ENCODE results near the gene TMEM109. TPM values are rescaled to one million over a fixed set of nuclear protein-coding genes. Genes with fewer than 3 reads are reported as not detected.
A peak's percentile ranks its signal among the peaks of the same experiment; 100 is the strongest.

Gene TMEM109
- total and polyA plus RNA-seq, 2 donors, result 18.7 to 58.1 TPM

DNA sequence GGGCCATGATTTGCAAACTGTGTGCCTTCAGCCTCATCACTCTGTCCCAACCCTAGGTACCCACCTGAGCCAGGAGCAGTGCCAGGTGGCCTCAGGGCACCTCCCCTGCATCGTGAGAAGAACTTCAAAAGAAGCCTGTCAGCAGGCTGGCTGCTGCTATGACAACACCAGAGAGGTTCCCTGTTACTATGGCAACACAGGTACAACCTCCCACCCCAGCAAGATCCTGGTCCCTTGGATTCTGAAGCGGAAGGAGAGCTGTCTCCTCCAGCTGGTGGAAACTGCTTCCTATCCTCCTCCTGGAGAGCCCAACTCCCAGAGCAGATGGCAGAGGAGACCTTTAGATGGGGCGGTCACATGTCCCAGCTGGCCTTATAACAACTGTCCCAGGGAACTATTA, 43.7 kb upstream of the TMEM109 start:
- H3K27me3 ChIP-seq (ENCODE audit: control insufficient read depth in 2 of 2, insufficient read depth in 1 of 2, low read length in 1 of 2), result no peaks in the 10 kb centered on the region
- peak overlapping the region in 1 of 2 donors; percentile 97 for H3K27ac ChIP-seq (ENCODE audit: low read depth in 1 of 2, low read length in 1 of 2)
- H3K36me3 ChIP-seq (ENCODE audit: control insufficient read depth in 2 of 2, insufficient read depth in 2 of 2, low read length in 1 of 2), result peaks cover 3 to 4% of the 10 kb centered on the region in 2 donors
- DNase-seq (ENCODE audit: low read depth in 6 of 9, low spot score in 9 of 9), result peak in 4 of 9 donors; percentile 48 to 79 (median 64)
- H3K4me1 ChIP-seq (ENCODE audit: control insufficient read depth in 2 of 2, insufficient read depth in 2 of 2, low read length in 2 of 2), result peaks cover 74 to 92% of the 10 kb centered on the region in 2 donors
- peaks cover 0 to 6% of the 10 kb centered on the region in 2 donors for H3K9me3 ChIP-seq (ENCODE audit: control insufficient read depth in 2 of 2, insufficient read depth in 1 of 2, low read length in 1 of 2)
- 63% methylated on average over 3 of the region's 3 CpGs for WGBS
- no peak overlapping the region for H3K4me3 ChIP-seq (ENCODE audit: low read length in 2 of 2)

GRCh38 chr11:60870733-60871377, 43.1 kb upstream of the TMEM109 start:
- peak in 4 of 9 donors; percentile 46 to 80 (median 57) for DNase-seq (ENCODE audit: low read depth in 6 of 9, low spot score in 9 of 9)

GRCh38 chr11:60871378-60872061, 42.4 kb upstream of the TMEM109 start:
- Histone ChIP-seq H3K27me3 (ENCODE audit: control insufficient read depth in 2 of 2, insufficient read depth in 1 of 2, low read length in 1 of 2) (no peaks in the 10 kb centered on the region), H3K36me3 (ENCODE audit: control insufficient read depth in 2 of 2, insufficient read depth in 2 of 2, low read length in 1 of 2) (peaks cover 4% of the 10 kb centered on the region in 2 donors), H3K4me1 (ENCODE audit: control insufficient read depth in 2 of 2, insufficient read depth in 2 of 2, low read length in 2 of 2) (peaks cover 83 to 99% of the 10 kb centered on the region in 2 donors), H3K27ac (ENCODE audit: low read depth in 1 of 2, low read length in 1 of 2) (peak overlapping the region; percentile 92 to 97), H3K9me3 (ENCODE audit: control insufficient read depth in 2 of 2, insufficient read depth in 1 of 2, low read length in 1 of 2) (peaks cover 0 to 6% of the 10 kb centered on the region in 2 donors), H3K4me3 (ENCODE audit: low read length in 2 of 2) (peak overlapping the region in 1 of 2 donors; percentile 4)
- peak in 5 of 9 donors; percentile 53 to 87 (median 63) for DNase-seq (ENCODE audit: low read depth in 6 of 9, low spot score in 9 of 9)
- 28% methylated on average over 7 of the region's 7 CpGs for WGBS

More at GRCh38 chr11:60870733-60871377, 43.1 kb upstream of the TMEM109 start:
- Histone ChIP-seq H3K4me1 (ENCODE audit: control insufficient read depth in 2 of 2, insufficient read depth in 2 of 2, low read length in 2 of 2) (peaks cover 78 to 95% of the 10 kb centered on the region in 2 donors), H3K4me3 (ENCODE audit: low read length in 2 of 2) (peak overlapping the region in 1 of 2 donors; percentile 4), H3K36me3 (ENCODE audit: control insufficient read depth in 2 of 2, insufficient read depth in 2 of 2, low read length in 1 of 2) (peaks cover 4% of the 10 kb centered on the region in 2 donors), H3K9me3 (ENCODE audit: control insufficient read depth in 2 of 2, insufficient read depth in 1 of 2, low read length in 1 of 2) (peaks cover 0 to 6% of the 10 kb centered on the region in 2 donors), H3K27ac (ENCODE audit: low read depth in 1 of 2, low read length in 1 of 2) (peak overlapping the region; percentile 92 to 97), H3K27me3 (ENCODE audit: control insufficient read depth in 2 of 2, insufficient read depth in 1 of 2, low read length in 1 of 2) (no peaks in the 10 kb centered on the region)
- 32% methylated on average over 13 of the region's 13 CpGs for WGBS

DNA sequence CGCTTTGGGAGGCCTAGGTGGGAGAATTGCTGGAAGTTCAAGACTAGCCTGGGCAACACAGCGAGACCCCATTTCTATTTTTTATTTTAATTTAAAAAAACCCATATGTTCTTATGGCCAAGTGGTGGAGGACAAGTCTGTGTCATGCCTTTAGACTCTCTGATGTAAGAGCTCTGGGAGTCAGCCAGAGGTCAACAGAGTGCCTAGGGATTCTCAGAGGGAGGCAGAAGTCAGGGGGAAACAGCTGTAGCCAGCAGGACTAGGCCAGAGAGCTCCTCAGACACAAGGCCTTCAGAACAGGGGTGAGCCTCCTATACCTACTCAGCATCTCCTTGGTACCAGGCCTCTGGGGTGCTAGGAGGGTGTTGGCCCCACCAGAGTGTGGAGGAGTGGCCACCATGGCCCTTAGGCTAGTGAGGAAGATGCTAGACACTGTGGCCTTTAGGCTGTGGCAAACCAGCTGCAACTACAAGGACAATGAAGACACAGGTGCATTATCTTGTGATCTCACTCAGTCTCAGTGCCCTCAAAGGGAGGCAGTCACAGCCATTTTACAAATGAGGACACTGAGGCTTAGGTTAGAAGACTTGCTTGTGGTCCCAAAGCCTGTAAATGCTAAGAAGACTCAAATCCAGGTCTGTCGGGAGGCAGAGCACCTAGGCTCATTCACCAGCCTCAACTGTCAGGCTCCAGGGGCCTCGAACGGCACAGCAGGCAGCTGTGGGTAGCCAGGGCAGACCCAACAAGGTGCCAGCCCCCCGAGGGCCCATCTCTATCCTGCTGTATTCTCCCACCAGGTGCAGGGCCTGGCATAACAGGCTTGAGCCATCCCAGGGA, 41.6 kb upstream of the TMEM109 start:
- DNase-seq (ENCODE audit: low read depth in 6 of 9, low spot score in 9 of 9), result peak in 5 of 9 donors; percentile 55 to 84 (median 66)
- no peaks in the 10 kb centered on the region for H3K27me3 ChIP-seq (ENCODE audit: control insufficient read depth in 2 of 2, insufficient read depth in 1 of 2, low read length in 1 of 2)
- H3K36me3 ChIP-seq (ENCODE audit: control insufficient read depth in 2 of 2, insufficient read depth in 2 of 2, low read length in 1 of 2), result peaks cover 4% of the 10 kb centered on the region in 2 donors
- no peak overlapping the region for H3K4me3 ChIP-seq (ENCODE audit: low read length in 2 of 2)
- H3K27ac ChIP-seq (ENCODE audit: low read depth in 1 of 2, low read length in 1 of 2), result peak overlapping the region; percentile 93 to 97
- 38% methylated on average over 6 of the region's 6 CpGs for WGBS
- H3K9me3 ChIP-seq (ENCODE audit: control insufficient read depth in 2 of 2, insufficient read depth in 1 of 2, low read length in 1 of 2), result peaks cover 0 to 6% of the 10 kb centered on the region in 2 donors
- peaks cover 76 to 93% of the 10 kb centered on the region in 2 donors for H3K4me1 ChIP-seq (ENCODE audit: control insufficient read depth in 2 of 2, insufficient read depth in 2 of 2, low read length in 2 of 2)

GRCh38 chr11:60872961-60873524, 40.9 kb upstream of the TMEM109 start:
- Histone ChIP-seq H3K27ac (ENCODE audit: low read depth in 1 of 2, low read length in 1 of 2) (peak overlapping the region; percentile 93 to 97), H3K27me3 (ENCODE audit: control insufficient read depth in 2 of 2, insufficient read depth in 1 of 2, low read length in 1 of 2) (no peaks in the 10 kb centered on the region), H3K9me3 (ENCODE audit: control insufficient read depth in 2 of 2, insufficient read depth in 1 of 2, low read length in 1 of 2) (peaks cover 0 to 3% of the 10 kb centered on the region in 2 donors), H3K4me3 (ENCODE audit: low read length in 2 of 2) (no peak overlapping the region), H3K36me3 (ENCODE audit: control insufficient read depth in 2 of 2, insufficient read depth in 2 of 2, low read length in 1 of 2) (peaks cover 4% of the 10 kb centered on the region in 2 donors), H3K4me1 (ENCODE audit: control insufficient read depth in 2 of 2, insufficient read depth in 2 of 2, low read length in 2 of 2) (peaks cover 71 to 86% of the 10 kb centered on the region in 2 donors)
- WGBS, result 70% methylated on average over 16 of the region's 16 CpGs
- peak in 3 of 9 donors; percentile 48 to 81 (median 59) for DNase-seq (ENCODE audit: low read depth in 6 of 9, low spot score in 9 of 9)

DNA sequence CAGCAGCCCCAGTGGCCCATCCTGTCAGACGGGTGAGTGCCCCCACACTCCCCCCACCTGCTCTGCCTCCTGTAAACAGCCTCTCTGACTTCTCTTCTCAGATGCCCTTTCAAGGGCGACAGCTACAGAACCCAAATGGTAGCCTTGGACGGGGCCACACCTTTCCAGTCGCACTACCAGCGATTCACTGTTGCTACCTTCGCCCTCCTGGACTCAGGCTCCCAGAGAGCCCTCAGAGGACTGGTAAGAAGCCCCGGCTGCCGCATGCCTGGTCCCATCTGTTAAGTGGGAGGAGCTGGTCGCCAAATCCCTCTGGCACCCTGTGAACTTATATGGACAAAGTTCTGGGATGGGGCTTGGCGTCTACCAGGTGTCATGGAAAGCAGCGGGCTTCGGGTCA, 40.4 kb upstream of the TMEM109 start:
- Histone ChIP-seq H3K4me1 (ENCODE audit: control insufficient read depth in 2 of 2, insufficient read depth in 2 of 2, low read length in 2 of 2) (peaks cover 67 to 81% of the 10 kb centered on the region in 2 donors), H3K4me3 (ENCODE audit: low read length in 2 of 2) (no peak overlapping the region), H3K9me3 (ENCODE audit: control insufficient read depth in 2 of 2, insufficient read depth in 1 of 2, low read length in 1 of 2) (peaks cover 0 to 3% of the 10 kb centered on the region in 2 donors), H3K27ac (ENCODE audit: low read depth in 1 of 2, low read length in 1 of 2) (peak overlapping the region; percentile 93 to 97), H3K36me3 (ENCODE audit: control insufficient read depth in 2 of 2, insufficient read depth in 2 of 2, low read length in 1 of 2) (peaks cover 4% of the 10 kb centered on the region in 2 donors), H3K27me3 (ENCODE audit: control insufficient read depth in 2 of 2, insufficient read depth in 1 of 2, low read length in 1 of 2) (no peaks in the 10 kb centered on the region)
- 90% methylated on average over 12 of the region's 12 CpGs for WGBS
- DNase-seq (ENCODE audit: low read depth in 6 of 9, low spot score in 9 of 9), result no peak

GRCh38 chr11:60874421-60875365, 39.3 kb upstream of the TMEM109 start:
- peaks cover 62 to 69% of the 10 kb centered on the region in 2 donors for H3K4me1 ChIP-seq (ENCODE audit: control insufficient read depth in 2 of 2, insufficient read depth in 2 of 2, low read length in 2 of 2)
- H3K4me3 ChIP-seq (ENCODE audit: low read length in 2 of 2), result no peak overlapping the region
- no peak for DNase-seq (ENCODE audit: low read depth in 6 of 9, low spot score in 9 of 9)
- H3K27ac ChIP-seq (ENCODE audit: low read depth in 1 of 2, low read length in 1 of 2), result no peak overlapping the region
- WGBS, result 93% methylated on average over 13 of the region's 13 CpGs
- H3K27me3 ChIP-seq (ENCODE audit: control insufficient read depth in 2 of 2, insufficient read depth in 1 of 2, low read length in 1 of 2), result no peaks in the 10 kb centered on the region
- no peaks in the 10 kb centered on the region for H3K9me3 ChIP-seq (ENCODE audit: control insufficient read depth in 2 of 2, insufficient read depth in 1 of 2, low read length in 1 of 2)
- peaks cover 4 to 12% of the 10 kb centered on the region in 2 donors for H3K36me3 ChIP-seq (ENCODE audit: control insufficient read depth in 2 of 2, insufficient read depth in 2 of 2, low read length in 1 of 2)
